Measurements from ENCODE around the gene SAXO1. TPM values are rescaled to one million over a fixed set of nuclear protein-coding genes. Genes with fewer than 3 reads are reported as not detected.

Gene SAXO1, protein sequence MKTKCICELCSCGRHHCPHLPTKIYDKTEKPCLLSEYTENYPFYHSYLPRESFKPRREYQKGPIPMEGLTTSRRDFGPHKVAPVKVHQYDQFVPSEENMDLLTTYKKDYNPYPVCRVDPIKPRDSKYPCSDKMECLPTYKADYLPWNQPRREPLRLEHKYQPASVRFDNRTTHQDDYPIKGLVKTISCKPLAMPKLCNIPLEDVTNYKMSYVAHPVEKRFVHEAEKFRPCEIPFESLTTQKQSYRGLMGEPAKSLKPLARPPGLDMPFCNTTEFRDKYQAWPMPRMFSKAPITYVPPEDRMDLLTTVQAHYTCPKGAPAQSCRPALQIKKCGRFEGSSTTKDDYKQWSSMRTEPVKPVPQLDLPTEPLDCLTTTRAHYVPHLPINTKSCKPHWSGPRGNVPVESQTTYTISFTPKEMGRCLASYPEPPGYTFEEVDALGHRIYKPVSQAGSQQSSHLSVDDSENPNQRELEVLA
- total RNA-seq (2021; ENCODE audit: unreplicated experiment) = not detected
- not detected for polyA plus RNA-seq (2012; ENCODE audit: insufficient read length)
- percentile 15 among the genes with signal in this experiment for Bru-seq, nascent RNA
- percentile 18 among the genes with signal in this experiment for BruChase-seq, experiment 1, labeled RNA remaining after a 2-hour chase
- BruChase-seq, experiment 2, labeled RNA remaining after a 6-hour chase = percentile 15 among the genes with signal in this experiment
- long read RNA-seq = 0 reads

DNA sequence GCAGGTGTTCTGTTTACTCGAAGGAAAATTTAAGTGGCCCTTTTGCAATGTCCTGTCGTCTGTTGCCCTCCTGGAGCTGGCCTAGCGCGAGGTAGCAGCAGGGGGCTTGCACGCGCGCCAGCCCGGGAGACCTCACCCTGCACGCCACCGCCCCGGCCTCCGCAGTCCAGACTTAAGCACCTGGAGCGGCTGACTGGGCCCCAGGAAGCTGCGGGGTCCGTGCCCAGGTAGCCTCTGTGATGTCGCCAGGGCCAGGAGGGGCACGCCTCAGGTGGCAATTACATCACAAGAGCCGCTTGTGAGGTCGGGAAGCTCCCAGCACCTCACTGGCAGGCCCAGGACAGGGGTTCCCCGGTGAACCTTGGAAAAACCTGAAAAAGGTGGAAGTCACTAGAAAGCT is at the start of gene SAXO1:
TSS of gene SAXO1 (minus strand) at position 195 of the 400 bp plus-strand sequence. CDS start 301 bp downstream, outside the sequence.
- DNase-seq (ENCODE audit: low read depth, low spot score) = no peak
- POLR2A ChIA-PET = no interaction called here
- no TSS peak for BruUV-seq (replicated peaks)

More for the DNA sequence above, at the start of gene SAXO1:
- ATAC-seq = no peak
- Histone ChIP-seq H3K27me3 (ENCODE audit: control insufficient read depth, insufficient read depth, low read length) (no peaks in the 10 kb centered on the region), H3K36me3 (ENCODE audit: control insufficient read depth, insufficient read depth, low read length) (no peaks in the 10 kb centered on the region), H3K27ac (ENCODE audit: low read length) (no peak within 1 kb of the TSS), H3K4me1 (ENCODE audit: control insufficient read depth, insufficient read depth, low read length) (no peaks in the 10 kb centered on the region), H3K4me3 (ENCODE audit: low read depth in 2 of 2, low read length in 2 of 2) (no peak within 1 kb of the TSS), H3K9me3 (ENCODE audit: control insufficient read depth, insufficient read depth, low read depth, low read length) (no peaks in the 10 kb centered on the region)
- intact Hi-C loops (cut with micrococcal nuclease; ENCODE audit: unreplicated experiment) (no loop called here), in situ Hi-C loops (cut with HindIII; ENCODE audit: low pct_unique_long_range_greater_than_20kb, low sequenced_read_pairs) (no loop called here)
- CTCF ChIA-PET = no interaction called here
- TF ChIP-seq REST (IDR thresholded peaks at IDR 0.05; ENCODE audit: insufficient read depth in 1 of 2, low read depth in 2 of 2, low read length in 1 of 2) (no peak), POLR2AphosphoS5 (IDR thresholded peaks at IDR 0.05; ENCODE audit: low read depth, low read length) (no peak), SIN3A (IDR thresholded peaks at IDR 0.05; ENCODE audit: borderline replicate concordance, insufficient read depth, low read depth, low read length) (no peak), TCF7L2 (IDR thresholded peaks at IDR 0.05; ENCODE audit: low read depth, low read length) (no peak), CTCF (IDR thresholded peaks at IDR 0.05) (no peak)
